GM13976 (cell line): ENCODE results near the gene REXO4.

Source experiments
- DNase-seq: peaks from one replicate; pipeline ENCODE4 v3.0.0; 2012; ENCODE audit warnings: low spot score
- in situ Hi-C: fragments of 300-500 bp; cut with MboI; formaldehyde crosslinking; loops from one replicate; pipeline ENCODE4 v1.12.0; 2022; ENCODE audit warnings: low sequenced_read_pairs, mixed read lengths, inconsistent platforms; ENCODE audit not compliant: unreplicated experiment
- TF ChIP-seq, protein P1 (sequence below): IDR thresholded peaks from 2 replicates; pipeline ENCODE4 v1.5.1; 2012; ENCODE audit warnings: borderline replicate concordance, mild to moderate bottlenecking; ENCODE audit not compliant: insufficient read depth; ENCODE audit errors: extremely low read depth, missing control alignments, control extremely low read depth

REXO4 gene

GRCh38 chr9:133449760-133450159 lies 31.9 kb upstream of the REXO4 start:
- in situ Hi-C loops: no loop called here
- no peak for DNase-seq
- TF ChIP-seq, protein P1, sequence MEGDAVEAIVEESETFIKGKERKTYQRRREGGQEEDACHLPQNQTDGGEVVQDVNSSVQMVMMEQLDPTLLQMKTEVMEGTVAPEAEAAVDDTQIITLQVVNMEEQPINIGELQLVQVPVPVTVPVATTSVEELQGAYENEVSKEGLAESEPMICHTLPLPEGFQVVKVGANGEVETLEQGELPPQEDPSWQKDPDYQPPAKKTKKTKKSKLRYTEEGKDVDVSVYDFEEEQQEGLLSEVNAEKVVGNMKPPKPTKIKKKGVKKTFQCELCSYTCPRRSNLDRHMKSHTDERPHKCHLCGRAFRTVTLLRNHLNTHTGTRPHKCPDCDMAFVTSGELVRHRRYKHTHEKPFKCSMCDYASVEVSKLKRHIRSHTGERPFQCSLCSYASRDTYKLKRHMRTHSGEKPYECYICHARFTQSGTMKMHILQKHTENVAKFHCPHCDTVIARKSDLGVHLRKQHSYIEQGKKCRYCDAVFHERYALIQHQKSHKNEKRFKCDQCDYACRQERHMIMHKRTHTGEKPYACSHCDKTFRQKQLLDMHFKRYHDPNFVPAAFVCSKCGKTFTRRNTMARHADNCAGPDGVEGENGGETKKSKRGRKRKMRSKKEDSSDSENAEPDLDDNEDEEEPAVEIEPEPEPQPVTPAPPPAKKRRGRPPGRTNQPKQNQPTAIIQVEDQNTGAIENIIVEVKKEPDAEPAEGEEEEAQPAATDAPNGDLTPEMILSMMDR: no peak

DNA sequence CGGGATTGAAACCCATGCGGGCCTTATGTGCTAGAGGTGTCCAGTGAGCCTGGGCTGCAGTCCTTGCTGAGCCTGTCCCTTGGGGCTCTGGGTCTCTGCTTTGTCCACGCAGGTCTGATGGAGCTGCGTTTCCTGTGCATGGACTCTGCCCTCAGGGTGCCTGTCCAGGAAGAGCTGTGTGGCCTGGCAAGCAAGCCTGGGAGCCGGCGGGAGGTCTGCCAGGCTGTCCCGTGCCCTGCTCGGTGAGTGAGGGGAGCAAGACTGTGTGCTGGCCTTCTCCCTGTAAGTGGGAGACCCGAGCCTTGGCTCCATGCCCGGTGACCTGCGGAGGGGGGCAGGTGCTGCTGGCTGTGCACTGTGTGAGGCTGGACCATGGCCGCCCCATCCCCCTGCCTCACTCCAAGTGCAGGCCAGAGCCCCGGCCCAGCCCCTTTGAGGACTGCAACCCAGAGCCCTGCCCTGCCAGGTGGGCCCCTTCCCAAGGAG lies 30.7 kb upstream of the REXO4 start:
- TF ChIP-seq, protein P1: no peak
- in situ Hi-C loops: no loop called here
- DNase-seq: no peak

- in situ Hi-C loops: no loop called here
- no peak for DNase-seq
- TF ChIP-seq, protein P1: no peak
Observed at GRCh38 chr9:133445293-133445969, 27.6 kb upstream of the REXO4 start.

- TF ChIP-seq, protein P1: no peak
- in situ Hi-C loops: no loop called here
- no peak for DNase-seq
Observed at GRCh38 chr9:133443982-133444381, 26.2 kb upstream of the REXO4 start.

- in situ Hi-C loops: no loop called here
- TF ChIP-seq, protein P1: no peak
- no peak for DNase-seq
Observed at GRCh38 chr9:133443248-133443647, 25.4 kb upstream of the REXO4 start.

DNA sequence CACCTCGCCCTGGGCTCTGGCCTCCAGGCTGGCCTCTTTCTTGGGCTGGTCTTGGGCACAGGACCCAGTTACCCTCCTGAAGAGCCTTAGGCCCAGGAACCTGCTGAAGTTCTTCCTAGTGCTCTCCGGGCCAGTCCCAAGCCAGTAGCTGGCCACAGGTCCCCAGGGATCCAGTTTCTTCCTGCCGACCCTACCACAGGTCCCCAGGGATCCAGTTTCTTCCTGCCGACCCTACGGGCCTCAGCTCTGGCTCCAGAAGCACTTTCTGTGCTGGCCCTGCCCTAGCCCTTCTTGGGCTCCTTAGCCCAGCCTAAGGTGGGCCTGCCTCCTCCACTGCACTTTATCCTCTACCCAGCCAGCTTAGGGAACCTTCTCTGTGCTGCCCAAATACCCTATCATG lies 23.8 kb upstream of the REXO4 start:
- DNase-seq: no peak
- in situ Hi-C loops: no loop called here
- TF ChIP-seq, protein P1: no peak
